ENCODE results near the gene MANSC4. TPM values are rescaled to one million over a fixed set of nuclear protein-coding genes. Genes with fewer than 3 reads are reported as not detected.

Gene MANSC4
- total RNA-seq, 2 experiments from 2014 or later = not detected

DNA sequence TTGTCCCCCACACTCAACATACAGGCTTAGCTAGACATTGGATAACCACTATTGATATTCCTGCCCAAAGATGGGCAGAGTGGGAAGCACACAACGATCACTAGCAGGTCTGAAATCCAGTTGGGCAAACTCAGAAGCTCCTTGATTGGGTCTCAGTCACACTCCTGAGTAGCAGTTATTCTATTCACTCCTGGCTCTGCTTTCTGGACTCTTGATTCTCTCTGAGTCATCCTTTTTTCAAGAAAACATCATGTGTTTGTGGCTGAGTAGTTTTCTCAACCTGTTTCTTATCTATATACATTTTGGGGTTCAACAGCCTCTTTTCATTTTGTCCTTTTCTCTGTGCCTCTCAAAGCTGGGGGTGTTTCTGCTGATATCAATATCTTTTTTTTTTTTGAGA lies 46.0 kb upstream of the MANSC4 start:
- no peak for DNase-seq (ENCODE audit: low spot score)
- intact Hi-C loops (cut with micrococcal nuclease; ENCODE audit: unreplicated experiment) = no loop called here
- Histone ChIP-seq H3K9me3 (ENCODE audit: low read length) (no peaks in the 10 kb centered on the region), H3K9me2 (ENCODE audit: insufficient read depth, low read length) (no peaks in the 10 kb centered on the region), H3K27ac (ENCODE audit: low read depth, low read length, poor library complexity, severe bottlenecking) (no peak overlapping the region), H2AFZ (ENCODE audit: low read length) (no peak overlapping the region), H3K4me1 (ENCODE audit: insufficient read depth, low read length, poor library complexity, severe bottlenecking) (peaks cover 30% of the 10 kb centered on the region), H3K79me2 (ENCODE audit: insufficient read depth, low read depth, low read length) (no peaks in the 10 kb centered on the region), H3K36me3 (ENCODE audit: insufficient read depth, low read length) (no peaks in the 10 kb centered on the region), H4K20me1 (ENCODE audit: insufficient read depth, low read length) (no peaks in the 10 kb centered on the region), H3K4me3 (ENCODE audit: low read depth, low read length, poor library complexity, severe bottlenecking) (no peak overlapping the region), H3K4me2 (ENCODE audit: low read length) (no peak overlapping the region)
- CTCF ChIA-PET (ENCODE audit: unreplicated experiment) = no interaction called here
- POLR2A ChIA-PET = no interaction called here
- no peak for TF ChIP-seq EZH2phosphoT487 (IDR thresholded peaks at IDR 0.05; ENCODE audit: borderline replicate concordance, low read depth, low read length)
- TF ChIP-seq, protein P1, sequence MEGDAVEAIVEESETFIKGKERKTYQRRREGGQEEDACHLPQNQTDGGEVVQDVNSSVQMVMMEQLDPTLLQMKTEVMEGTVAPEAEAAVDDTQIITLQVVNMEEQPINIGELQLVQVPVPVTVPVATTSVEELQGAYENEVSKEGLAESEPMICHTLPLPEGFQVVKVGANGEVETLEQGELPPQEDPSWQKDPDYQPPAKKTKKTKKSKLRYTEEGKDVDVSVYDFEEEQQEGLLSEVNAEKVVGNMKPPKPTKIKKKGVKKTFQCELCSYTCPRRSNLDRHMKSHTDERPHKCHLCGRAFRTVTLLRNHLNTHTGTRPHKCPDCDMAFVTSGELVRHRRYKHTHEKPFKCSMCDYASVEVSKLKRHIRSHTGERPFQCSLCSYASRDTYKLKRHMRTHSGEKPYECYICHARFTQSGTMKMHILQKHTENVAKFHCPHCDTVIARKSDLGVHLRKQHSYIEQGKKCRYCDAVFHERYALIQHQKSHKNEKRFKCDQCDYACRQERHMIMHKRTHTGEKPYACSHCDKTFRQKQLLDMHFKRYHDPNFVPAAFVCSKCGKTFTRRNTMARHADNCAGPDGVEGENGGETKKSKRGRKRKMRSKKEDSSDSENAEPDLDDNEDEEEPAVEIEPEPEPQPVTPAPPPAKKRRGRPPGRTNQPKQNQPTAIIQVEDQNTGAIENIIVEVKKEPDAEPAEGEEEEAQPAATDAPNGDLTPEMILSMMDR (conservative IDR thresholded peaks at IDR 0.05; ENCODE audit: low read length) = no peak
- no TSS peak for BruUV-seq (replicated peaks)

DNA sequence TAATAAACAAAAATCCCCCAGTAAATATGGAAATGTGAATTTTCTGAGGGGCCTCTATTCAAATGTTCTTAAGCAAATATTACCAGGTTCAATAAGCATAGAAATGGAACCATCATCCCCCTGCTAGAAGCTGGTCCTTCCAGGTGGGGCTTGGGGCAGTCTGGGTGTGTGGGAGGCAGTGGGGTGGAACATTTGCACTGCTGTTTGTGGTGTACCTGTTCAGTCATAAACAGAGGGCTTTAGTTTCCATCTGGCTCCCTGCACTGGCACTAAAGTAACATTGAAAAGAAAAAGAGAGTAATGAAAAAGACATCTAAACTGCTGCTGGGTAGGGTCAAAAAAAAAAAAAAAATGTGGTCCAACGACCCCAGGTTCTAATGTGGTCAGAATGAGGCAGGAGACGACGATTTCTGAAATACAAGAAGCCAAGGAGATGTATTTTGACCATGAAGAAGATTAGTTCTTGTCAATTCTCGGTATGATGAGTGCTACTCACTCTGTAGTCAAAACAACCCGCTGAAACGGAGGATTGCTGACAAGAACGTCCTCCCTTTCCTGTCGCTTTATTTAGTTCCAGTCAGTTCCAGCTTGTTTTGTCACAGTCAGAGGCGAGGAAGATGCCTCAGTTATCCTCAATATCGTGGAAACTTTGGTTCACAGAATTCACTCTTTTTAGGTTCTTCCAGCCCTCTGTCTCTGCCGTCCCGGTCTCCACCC lies 44.2 kb upstream of the MANSC4 start:
- peaks cover 30% of the 10 kb centered on the region for H3K4me1 ChIP-seq (ENCODE audit: insufficient read depth, low read length, poor library complexity, severe bottlenecking)
- TF ChIP-seq, protein P1 (conservative IDR thresholded peaks at IDR 0.05; ENCODE audit: low read length) = no peak
- TF ChIP-seq EZH2phosphoT487 (IDR thresholded peaks at IDR 0.05; ENCODE audit: borderline replicate concordance, low read depth, low read length) = no peak
- BruUV-seq (replicated peaks) = no TSS peak
- H3K9me3 ChIP-seq (ENCODE audit: low read length) = no peaks in the 10 kb centered on the region
- POLR2A ChIA-PET = interaction anchor here (0.9 kb wide), 1 partner anchor 45 kb away, joined by 3 read pairs; no protein-coding TSS in a partner anchor
- CTCF ChIA-PET (ENCODE audit: unreplicated experiment) = no interaction called here
- peak overlapping the region; percentile 21 for H3K27ac ChIP-seq (ENCODE audit: low read depth, low read length, poor library complexity, severe bottlenecking)
- H3K4me3 ChIP-seq (ENCODE audit: low read depth, low read length, poor library complexity, severe bottlenecking) = no peak overlapping the region
- intact Hi-C loops (cut with micrococcal nuclease; ENCODE audit: unreplicated experiment) = no loop called here
- H3K36me3 ChIP-seq (ENCODE audit: insufficient read depth, low read length) = no peaks in the 10 kb centered on the region
- H3K4me2 ChIP-seq (ENCODE audit: low read length) = peak overlapping the region; percentile 61
- DNase-seq (ENCODE audit: low spot score) = peak; percentile 51
- no peaks in the 10 kb centered on the region for H3K9me2 ChIP-seq (ENCODE audit: insufficient read depth, low read length)
- no peaks in the 10 kb centered on the region for H3K79me2 ChIP-seq (ENCODE audit: insufficient read depth, low read depth, low read length)
- H2AFZ ChIP-seq (ENCODE audit: low read length) = peak overlapping the region; percentile 90
- no peaks in the 10 kb centered on the region for H4K20me1 ChIP-seq (ENCODE audit: insufficient read depth, low read length)

DNA sequence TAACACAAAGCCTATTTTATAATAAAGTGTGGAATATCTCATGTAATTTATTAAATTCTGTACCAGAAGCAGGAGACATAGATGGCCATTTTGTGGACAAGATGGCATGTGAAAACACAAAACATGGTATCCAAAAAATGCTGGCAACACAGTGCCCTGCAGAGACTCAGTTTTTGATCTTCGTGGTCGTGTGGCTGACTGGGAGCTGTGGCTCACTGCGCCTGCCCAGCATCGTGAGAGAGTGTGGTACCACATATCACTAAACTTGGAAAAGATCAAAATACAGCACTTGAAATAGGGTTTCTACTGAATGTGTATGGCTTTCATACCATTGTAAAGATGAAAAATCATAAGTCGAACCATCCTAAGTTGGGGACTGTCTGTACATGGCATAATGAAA lies 43.0 kb upstream of the MANSC4 start:
- TF ChIP-seq, protein P1 (conservative IDR thresholded peaks at IDR 0.05; ENCODE audit: low read length) = no peak
- TF ChIP-seq EZH2phosphoT487 (IDR thresholded peaks at IDR 0.05; ENCODE audit: borderline replicate concordance, low read depth, low read length) = no peak
- no peaks in the 10 kb centered on the region for H3K36me3 ChIP-seq (ENCODE audit: insufficient read depth, low read length)
- no peaks in the 10 kb centered on the region for H3K79me2 ChIP-seq (ENCODE audit: insufficient read depth, low read depth, low read length)
- no TSS peak for BruUV-seq (replicated peaks)
- peak overlapping the region; percentile 61; the same call in 1 of the 2 replicates for H3K4me2 ChIP-seq (ENCODE audit: low read length)
- intact Hi-C loops (cut with micrococcal nuclease; ENCODE audit: unreplicated experiment) = no loop called here
- CTCF ChIA-PET (ENCODE audit: unreplicated experiment) = no interaction called here
- H2AFZ ChIP-seq (ENCODE audit: low read length) = peak overlapping the region; percentile 22; the same call in 1 of the 2 replicates
- no peak overlapping the region for H3K4me3 ChIP-seq (ENCODE audit: low read depth, low read length, poor library complexity, severe bottlenecking)
- POLR2A ChIA-PET = interaction anchor here (0.9 kb wide), 1 partner anchor 44 kb away, joined by 3 read pairs; no protein-coding TSS in a partner anchor
- no peaks in the 10 kb centered on the region for H3K9me2 ChIP-seq (ENCODE audit: insufficient read depth, low read length)
- no peaks in the 10 kb centered on the region for H3K9me3 ChIP-seq (ENCODE audit: low read length)
- no peaks in the 10 kb centered on the region for H4K20me1 ChIP-seq (ENCODE audit: insufficient read depth, low read length)
- peaks cover 30% of the 10 kb centered on the region for H3K4me1 ChIP-seq (ENCODE audit: insufficient read depth, low read length, poor library complexity, severe bottlenecking)
- DNase-seq (ENCODE audit: low spot score) = no peak
- no peak overlapping the region for H3K27ac ChIP-seq (ENCODE audit: low read depth, low read length, poor library complexity, severe bottlenecking)

Data from OCI-LY7 (cell line).